ENCODE measurements around the gene PRDM12.

GRCh38 chr9:130632081-130632710, 32.2 kb upstream of the PRDM12 start:
- TF ChIP-seq CTCF (IDR thresholded peaks at IDR 0.05; ENCODE audit: low read depth, low read length) = no peak
- no peak for TF ChIP-seq POLR2A (IDR thresholded peaks at IDR 0.05; ENCODE audit: extremely low read depth, insufficient read length)

Data from NB4 (cell line).